HEK293T (cell line): ENCODE data around the gene PIGL.

ENCODE experiments used
- CTCF ChIA-PET: fragments of 350-600 bp; formaldehyde crosslinking; extraction: SDS; loops from one replicate; lab custom pipeline; 2021; ENCODE audit warnings: antibody characterized with exemption, inconsistent platforms; lab: Yijun Ruan, JAX
- POLR2A ChIA-PET: fragments of 350-600 bp; formaldehyde crosslinking; extraction: SDS; loops from one replicate; lab custom pipeline; 2020; ENCODE audit warnings: antibody characterized with exemption, inconsistent platforms; lab: Yijun Ruan, JAX
- DNase-seq: peaks from one replicate; pipeline ENCODE4 v3.0.0; 2012; ENCODE audit warnings: mixed read lengths; ENCODE audit errors: extremely low spot score
- ARNT ChIP-seq: fragments of 450-650 bp; IDR thresholded peaks from 2 replicates; pipeline ENCODE4 v1.6.1; 2017; ENCODE audit warnings: mild to moderate bottlenecking
- BHLHE40 ChIP-seq: fragments of 450-650 bp; IDR thresholded peaks from 2 replicates; pipeline ENCODE4 v1.6.1; 2016; ENCODE audit warnings: mild to moderate bottlenecking, moderate library complexity, borderline replicate concordance
- CTBP1 ChIP-seq: fragments of 450-650 bp; IDR thresholded peaks from 2 replicates; pipeline ENCODE4 v1.6.1; 2016; ENCODE audit warnings: borderline replicate concordance
- ELF4 ChIP-seq: fragments of 450-650 bp; IDR thresholded peaks from 2 replicates; pipeline ENCODE4 v1.6.1; 2017; ENCODE audit warnings: antibody characterized with exemption
- FOXA1 ChIP-seq: fragments of 450-650 bp; IDR thresholded peaks from 2 replicates; pipeline ENCODE4 v1.6.1; 2016; ENCODE audit warnings: mild to moderate bottlenecking
- FOXK2 ChIP-seq: fragments of 450-650 bp; IDR thresholded peaks from 2 replicates; pipeline ENCODE4 v1.6.1; 2016; ENCODE audit warnings: mild to moderate bottlenecking
- FOXM1 ChIP-seq: fragments of 450-650 bp; IDR thresholded peaks from 2 replicates; pipeline ENCODE4 v1.6.1; 2017; ENCODE audit warnings: mild to moderate bottlenecking, borderline replicate concordance
- HDGF ChIP-seq: fragments of 450-650 bp; IDR thresholded peaks from 2 replicates; pipeline ENCODE4 v1.6.1; 2017; ENCODE audit warnings: antibody characterized with exemption, borderline replicate concordance
- L3MBTL2 ChIP-seq: fragments of 450-650 bp; conservative IDR thresholded peaks from 2 replicates; pipeline ENCODE4 v1.6.1; 2016; ENCODE audit warnings: mild to moderate bottlenecking
- LEF1 ChIP-seq: fragments of 450-650 bp; IDR thresholded peaks from 2 replicates; pipeline ENCODE4 v1.6.1; 2017; ENCODE audit warnings: mild to moderate bottlenecking, borderline replicate concordance
- NFRKB ChIP-seq: fragments of 450-650 bp; IDR thresholded peaks from 2 replicates; pipeline ENCODE4 v1.6.1; 2016; ENCODE audit warnings: mild to moderate bottlenecking, moderate library complexity
- PKNOX1 ChIP-seq: fragments of 450-650 bp; IDR thresholded peaks from 2 replicates; pipeline ENCODE4 v1.6.1; 2016
- SP1 ChIP-seq: fragments of 450-650 bp; IDR thresholded peaks from 2 replicates; pipeline ENCODE4 v1.6.1; 2017
- SUZ12 ChIP-seq: fragments of 450-650 bp; IDR thresholded peaks from 2 replicates; pipeline ENCODE4 v1.6.1; 2016; ENCODE audit warnings: mild to moderate bottlenecking
- TARDBP ChIP-seq: fragments of 450-650 bp; IDR thresholded peaks from 2 replicates; pipeline ENCODE4 v1.6.1; 2016
- ZNF384 ChIP-seq: fragments of 450-650 bp; IDR thresholded peaks from 2 replicates; pipeline ENCODE4 v1.6.1; 2016

The PIGL gene

GRCh38 chr17:16339402-16339801, 122.4 kb downstream of the PIGL start:
- ChIA-PET POLR2A (interaction anchor here (0.9 to 4.9 kb wide), 2 partner anchors 13 to 41 kb away, joined by 4 to 33 read pairs; partner anchors contain the start of genes CENPV and UBB), CTCF (interaction anchor here (2.3 kb wide), 1 partner anchor 24 kb away, joined by 8 read pairs; no protein-coding TSS in a partner anchor)
- DNase-seq: no peak
- TF ChIP-seq TARDBP: no peak
- no peak for TF ChIP-seq HDGF
- no peak for TF ChIP-seq NFRKB
- TF ChIP-seq SP1: no peak
- no peak for TF ChIP-seq PKNOX1

- POLR2A ChIA-PET: interaction anchor here (0.9 to 4.9 kb wide), 2 partner anchors 12 to 41 kb away, joined by 4 to 33 read pairs; partner anchors contain the start of genes CENPV and UBB
- no peak for DNase-seq
- CTCF ChIA-PET: interaction anchor here (2.3 kb wide), 1 partner anchor 24 kb away, joined by 8 read pairs; no protein-coding TSS in a partner anchor
- no peak for TF ChIP-seq FOXA1
These were observed 122.9 kb downstream of the PIGL start for GRCh38 chr17:16339959-16340358.

- no peak for TF ChIP-seq L3MBTL2
- TF ChIP-seq FOXK2: no peak
- no peak for TF ChIP-seq ARNT
- TF ChIP-seq NFRKB: no peak
- no peak for TF ChIP-seq FOXM1
- no peak for TF ChIP-seq SP1
- no peak for TF ChIP-seq ZNF384
- TF ChIP-seq SUZ12: no peak
- TF ChIP-seq BHLHE40: no peak
- TF ChIP-seq LEF1: no peak
- TF ChIP-seq TARDBP: no peak
- ChIA-PET POLR2A (interaction anchor here (4.9 kb wide), 1 partner anchor 9 kb away, joined by 33 read pairs; the partner anchor contains the start of gene CENPV), CTCF (interaction anchor here (1.0 kb wide), 1 partner anchor 39 kb away, joined by 4 read pairs; no protein-coding TSS in a partner anchor)
- DNase-seq: no peak
These were observed 126.0 kb downstream of the PIGL start for GRCh38 chr17:16342979-16343378.

- no peak for DNase-seq
- POLR2A ChIA-PET: interaction anchor here (4.9 kb wide), 1 partner anchor 9 kb away, joined by 33 read pairs; the partner anchor contains the start of gene CENPV
- CTCF ChIA-PET: no interaction called here
- no peak for TF ChIP-seq FOXA1
- TF ChIP-seq BHLHE40: no peak
- no peak for TF ChIP-seq ZNF384
- TF ChIP-seq LEF1: no peak
These were observed 126.6 kb downstream of the PIGL start for GRCh38 chr17:16343569-16343968.

GRCh38 chr17:16345565-16345964, 128.6 kb downstream of the PIGL start:
- CTCF ChIA-PET: interaction anchor here (0.7 to 1.0 kb wide), 2 partner anchors 18 to 277 kb away, joined by 3 read pairs; no protein-coding TSS in a partner anchor
- POLR2A ChIA-PET: no interaction called here
- no peak for TF ChIP-seq LEF1
- no peak for TF ChIP-seq ARNT
- TF ChIP-seq HDGF: no peak
- TF ChIP-seq PKNOX1: no peak
- no peak for TF ChIP-seq L3MBTL2
- TF ChIP-seq CTBP1: no peak
- TF ChIP-seq FOXA1: no peak
- no peak for TF ChIP-seq NFRKB
- TF ChIP-seq FOXM1: no peak
- TF ChIP-seq ELF4: no peak
- no peak for TF ChIP-seq BHLHE40
- TF ChIP-seq TARDBP: no peak
- TF ChIP-seq SP1: no peak
- TF ChIP-seq SUZ12: no peak
- TF ChIP-seq ZNF384: no peak
- no peak for TF ChIP-seq FOXK2
- DNase-seq: no peak

GRCh38 chr17:16346721-16347271, 129.8 kb downstream of the PIGL start:
- ChIA-PET CTCF (no interaction called here), POLR2A (interaction anchor here (1.1 kb wide), 1 partner anchor 17 kb away, joined by 3 read pairs; no protein-coding TSS in a partner anchor)
- no peak for DNase-seq
- TF ChIP-seq HDGF: no peak
- TF ChIP-seq CTBP1: no peak
- no peak for TF ChIP-seq NFRKB
- TF ChIP-seq FOXM1: no peak
- no peak for TF ChIP-seq LEF1
- TF ChIP-seq L3MBTL2: no peak
- TF ChIP-seq SP1: no peak
- TF ChIP-seq TARDBP: no peak
- no peak for TF ChIP-seq ELF4
- no peak for TF ChIP-seq BHLHE40
- no peak for TF ChIP-seq SUZ12
- no peak for TF ChIP-seq ZNF384
- no peak for TF ChIP-seq FOXK2

- no peak for TF ChIP-seq FOXM1
- no peak for TF ChIP-seq BHLHE40
- no peak for TF ChIP-seq SP1
- TF ChIP-seq TARDBP: no peak
- TF ChIP-seq ZNF384: no peak
- no peak for TF ChIP-seq PKNOX1
- no peak for TF ChIP-seq NFRKB
- no peak for TF ChIP-seq CTBP1
- no peak for TF ChIP-seq ELF4
- no peak for TF ChIP-seq SUZ12
- no peak for TF ChIP-seq FOXK2
- TF ChIP-seq ARNT: no peak
- no peak for TF ChIP-seq L3MBTL2
- TF ChIP-seq HDGF: no peak
- TF ChIP-seq LEF1: no peak
- no peak for TF ChIP-seq FOXA1
- CTCF ChIA-PET: no interaction called here
- POLR2A ChIA-PET: no interaction called here
- DNase-seq: no peak
These were observed 131.6 kb downstream of the PIGL start for GRCh38 chr17:16348586-16348985.
